AG04450 (cell line): ENCODE data around the gene XAB2. TPM values are rescaled to one million over a fixed set of nuclear protein-coding genes. Genes with fewer than 3 reads are reported as not detected.

Experiments used
- CTCF ChIA-PET: fragments of 300-600, 350-600 bp; formaldehyde crosslinking; extraction: SDS; loops from one replicate; lab custom pipeline; 2022; ENCODE audit warnings: antibody characterized with exemption, inconsistent platforms; lab: Charles Lee
- POLR2A ChIA-PET: fragments of 350-600 bp; formaldehyde crosslinking; extraction: SDS; loops from one replicate; lab custom pipeline; 2021; ENCODE audit warnings: antibody characterized with exemption, inconsistent platforms; lab: Yijun Ruan, JAX
- DNase-seq: peaks from one replicate; pipeline ENCODE4 v3.0.0-alpha.2; 2011; ENCODE audit warnings: low read depth, low spot score
- H3K27ac ChIP-seq: one replicate; pipeline ENCODE4 v1.5.1; 2012; ENCODE audit warnings: low read depth, low read length, control low read depth
- H3K27me3 ChIP-seq: one replicate; pipeline ENCODE4 v1.6.0; 2012; ENCODE audit warnings: low read length; ENCODE audit not compliant: control insufficient read depth, insufficient read depth
- H3K4me3 ChIP-seq: 2 replicates; pipeline ENCODE4 v1.5.1; 2011; ENCODE audit warnings: mild to moderate bottlenecking, low read depth, low read length, control low read depth
- H3K9me3 ChIP-seq: 2 replicates; pipeline ENCODE4 v1.5.1; 2012; ENCODE audit warnings: low read length; ENCODE audit not compliant: control insufficient read depth, insufficient read depth
- polyA plus RNA-seq: library from polyadenylated mRNA; depleted of rRNA; stranded (reverse); fragments of >200 nt; gene quantifications from 2 replicates; pipeline ENCODE4 v1.2.3, GENCODE V29; 2011
- TF ChIP-seq, protein P1 (sequence below): IDR thresholded peaks from 2 replicates; pipeline ENCODE4 v1.5.1; 2011; ENCODE audit warnings: low read depth, low read length, control low read depth, inconsistent platforms

Gene XAB2
- polyA plus RNA-seq, 1 experiment: 16.3 TPM

DNA sequence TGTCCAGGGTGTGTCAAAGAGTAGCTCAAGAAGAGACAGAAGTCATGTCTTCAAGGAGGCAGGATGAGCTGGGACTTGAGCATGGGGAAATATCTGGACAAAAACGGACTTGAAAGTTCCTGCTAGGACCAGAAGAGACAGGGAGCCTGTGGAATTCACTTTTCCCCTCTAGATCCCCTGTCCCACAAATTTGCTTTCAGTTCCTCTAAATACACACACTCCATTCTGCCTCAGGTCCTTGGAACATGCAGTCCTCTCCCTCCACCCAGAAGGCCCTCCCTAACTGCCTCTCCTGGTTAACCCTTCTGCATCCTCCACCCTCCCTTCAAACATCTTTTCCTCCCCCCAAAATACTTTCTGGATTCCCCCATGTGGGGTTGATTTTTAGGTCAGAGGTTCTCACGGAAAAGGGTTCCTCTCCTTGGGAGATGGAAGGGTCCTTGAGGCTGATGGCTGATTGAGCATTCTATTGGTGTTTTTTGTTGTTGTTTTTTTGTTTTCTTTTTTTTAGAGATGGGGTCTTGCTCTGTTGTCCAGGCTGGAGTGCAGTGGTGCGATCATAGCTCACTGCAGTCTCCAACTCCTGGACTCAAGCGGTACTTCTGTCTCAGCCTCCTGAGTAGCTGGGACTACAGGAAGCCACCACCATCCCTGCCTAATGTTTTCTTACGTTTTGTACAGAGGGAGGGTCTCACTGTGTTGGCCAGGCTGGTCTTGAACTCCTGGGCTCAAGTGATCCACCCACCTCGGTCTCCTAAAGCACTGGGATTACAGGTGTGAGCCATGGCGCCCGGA lies 32.6 kb upstream of the XAB2 start:
- TF ChIP-seq, protein P1, sequence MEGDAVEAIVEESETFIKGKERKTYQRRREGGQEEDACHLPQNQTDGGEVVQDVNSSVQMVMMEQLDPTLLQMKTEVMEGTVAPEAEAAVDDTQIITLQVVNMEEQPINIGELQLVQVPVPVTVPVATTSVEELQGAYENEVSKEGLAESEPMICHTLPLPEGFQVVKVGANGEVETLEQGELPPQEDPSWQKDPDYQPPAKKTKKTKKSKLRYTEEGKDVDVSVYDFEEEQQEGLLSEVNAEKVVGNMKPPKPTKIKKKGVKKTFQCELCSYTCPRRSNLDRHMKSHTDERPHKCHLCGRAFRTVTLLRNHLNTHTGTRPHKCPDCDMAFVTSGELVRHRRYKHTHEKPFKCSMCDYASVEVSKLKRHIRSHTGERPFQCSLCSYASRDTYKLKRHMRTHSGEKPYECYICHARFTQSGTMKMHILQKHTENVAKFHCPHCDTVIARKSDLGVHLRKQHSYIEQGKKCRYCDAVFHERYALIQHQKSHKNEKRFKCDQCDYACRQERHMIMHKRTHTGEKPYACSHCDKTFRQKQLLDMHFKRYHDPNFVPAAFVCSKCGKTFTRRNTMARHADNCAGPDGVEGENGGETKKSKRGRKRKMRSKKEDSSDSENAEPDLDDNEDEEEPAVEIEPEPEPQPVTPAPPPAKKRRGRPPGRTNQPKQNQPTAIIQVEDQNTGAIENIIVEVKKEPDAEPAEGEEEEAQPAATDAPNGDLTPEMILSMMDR: no peak
- ChIA-PET POLR2A (no interaction called here), CTCF (interaction anchor here (1.1 to 3.0 kb wide), 4 partner anchors 10 to 94 kb away, joined by 3 to 17 read pairs (median 6); partner anchors contain the start of gene TRAPPC5)
- Histone ChIP-seq H3K27me3 (peaks cover 9% of the 10 kb centered on the region), H3K4me3 (no peak overlapping the region), H3K27ac (no peak overlapping the region), H3K9me3 (no peaks in the 10 kb centered on the region)
- no peak for DNase-seq

DNA sequence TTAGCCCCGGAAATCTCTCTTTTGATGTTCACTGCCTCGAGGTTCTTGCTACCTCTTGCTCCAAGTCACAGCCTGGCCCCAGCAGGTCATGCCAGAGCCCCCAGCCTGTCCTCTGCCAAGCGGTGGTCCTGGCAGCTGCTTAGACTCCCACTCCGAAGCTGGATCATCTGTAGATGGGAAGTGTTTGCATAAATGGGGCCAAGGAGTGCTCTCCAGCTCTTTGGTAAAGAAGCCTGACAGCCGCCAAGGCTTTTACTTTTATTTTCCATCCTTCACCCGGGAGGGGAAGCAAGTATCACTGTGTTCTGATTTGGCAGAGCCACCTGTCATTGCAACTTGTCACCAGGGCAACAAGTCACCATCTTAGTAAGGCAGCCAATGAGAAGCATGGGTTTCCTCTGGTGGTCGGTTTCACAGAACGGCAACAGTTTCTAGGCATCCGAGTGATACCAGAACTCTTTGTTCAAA lies 28.9 kb upstream of the XAB2 start:
- Histone ChIP-seq H3K27me3 (peaks cover 4% of the 10 kb centered on the region), H3K27ac (no peak overlapping the region), H3K4me3 (no peak overlapping the region), H3K9me3 (no peaks in the 10 kb centered on the region)
- TF ChIP-seq, protein P1: no peak
- POLR2A ChIA-PET: no interaction called here
- CTCF ChIA-PET: no interaction called here
- no peak for DNase-seq

DNA sequence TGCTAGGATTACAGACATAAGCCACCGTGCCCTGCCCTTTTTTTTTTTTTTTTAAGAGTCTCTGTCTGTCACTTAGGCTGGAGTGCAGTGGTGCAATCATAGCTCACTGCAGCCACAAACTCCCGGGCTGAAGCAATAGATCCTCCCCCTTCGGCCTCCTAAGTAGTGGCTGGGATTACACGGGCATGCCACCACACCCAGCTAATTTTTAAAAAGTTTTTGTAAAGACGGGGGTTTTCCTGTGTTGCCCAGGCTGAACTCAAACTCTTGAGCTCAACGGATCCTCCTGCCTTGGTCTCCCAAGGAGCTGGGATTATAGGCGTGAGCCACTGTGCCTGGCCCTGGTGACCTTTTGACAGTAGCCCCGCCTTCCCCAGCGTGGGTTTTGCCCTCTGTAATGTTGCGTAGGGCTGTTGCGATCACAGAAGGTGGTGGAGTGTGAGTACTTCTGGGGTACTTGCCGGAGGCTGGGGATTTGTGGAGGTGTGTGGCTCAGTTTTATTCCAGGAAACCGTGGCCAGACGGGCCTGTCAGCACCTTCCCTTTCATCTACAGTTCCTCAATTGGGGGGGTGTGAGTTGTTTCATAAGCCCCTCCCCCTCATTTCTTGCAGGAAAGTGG lies 27.9 kb upstream of the XAB2 start:
- ChIA-PET POLR2A (interaction anchor here (0.9 kb wide), 1 partner anchor 142 kb away, joined by 8 read pairs; no protein-coding TSS in a partner anchor), CTCF (interaction anchor here (0.8 to 1.4 kb wide), 3 partner anchors 22 to 143 kb away, joined by 3 to 8 read pairs (median 5); partner anchors contain the start of gene TRAPPC5)
- Histone ChIP-seq H3K27me3 (peaks cover 4% of the 10 kb centered on the region), H3K4me3 (no peak overlapping the region), H3K9me3 (no peaks in the 10 kb centered on the region), H3K27ac (no peak overlapping the region)
- TF ChIP-seq, protein P1: no peak
- no peak for DNase-seq

DNA sequence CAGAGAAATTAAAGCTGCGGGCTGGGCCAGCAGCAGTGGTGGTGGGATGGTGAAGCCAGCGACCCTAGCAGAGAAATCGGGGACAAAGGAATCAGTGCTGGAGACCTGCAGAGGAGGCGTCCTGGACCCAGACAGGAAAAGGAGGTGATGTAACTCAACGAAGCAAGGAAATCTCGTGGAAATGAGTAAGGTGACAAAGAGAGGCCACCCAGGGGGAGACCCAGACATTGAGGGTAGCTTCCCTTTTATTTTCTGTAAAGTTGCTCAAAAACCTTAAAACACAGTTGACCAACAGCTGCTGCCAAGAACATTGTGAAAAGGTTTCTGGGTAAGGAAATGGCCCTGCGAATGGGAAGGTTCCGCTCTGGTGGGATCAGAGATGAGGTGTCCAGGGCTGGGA lies 26.2 kb upstream of the XAB2 start:
- Histone ChIP-seq H3K27ac (no peak overlapping the region), H3K4me3 (no peak overlapping the region), H3K9me3 (no peaks in the 10 kb centered on the region), H3K27me3 (peaks cover 4% of the 10 kb centered on the region)
- CTCF ChIA-PET: interaction anchor here (0.5 to 5.0 kb wide), 4 partner anchors 25 to 157 kb away, joined by 3 to 51 read pairs (median 6); partner anchors contain the start of gene TRAPPC5
- TF ChIP-seq, protein P1: no peak
- POLR2A ChIA-PET: no interaction called here
- DNase-seq: no peak

DNA sequence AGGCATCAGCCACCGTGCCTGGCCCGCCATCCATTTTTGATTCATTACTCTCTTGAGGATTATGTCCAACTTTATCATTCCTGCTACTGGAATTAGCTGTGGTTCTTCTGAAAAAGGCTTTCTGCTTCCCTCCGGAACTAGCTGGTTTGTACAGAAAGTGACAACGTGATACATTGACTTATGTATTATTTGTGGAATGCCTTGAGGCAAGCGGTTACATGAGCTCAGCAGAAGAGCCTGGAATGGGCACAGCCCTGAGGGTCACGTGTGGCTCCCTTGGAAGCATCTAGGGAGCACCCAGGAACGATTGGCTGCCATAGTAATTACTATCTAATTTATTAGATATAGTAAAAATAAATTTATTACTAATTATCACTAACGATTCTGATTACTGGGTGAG lies 25.1 kb upstream of the XAB2 start:
- no peak for DNase-seq
- ChIA-PET CTCF (interaction anchor here (1.8 to 5.0 kb wide), 3 partner anchors 26 to 146 kb away, joined by 4 to 51 read pairs (median 46); partner anchors contain the start of gene TRAPPC5), POLR2A (no interaction called here)
- no peak overlapping the region for H3K27ac ChIP-seq
- H3K4me3 ChIP-seq: no peak overlapping the region
- TF ChIP-seq, protein P1: no peak
- peaks cover 6% of the 10 kb centered on the region for H3K27me3 ChIP-seq
- H3K9me3 ChIP-seq: no peaks in the 10 kb centered on the region
